Measurements from ENCODE around the gene LAYN. TPM values are rescaled to one million over a fixed set of nuclear protein-coding genes. Genes with fewer than 3 reads are reported as not detected.

Gene LAYN
- total and polyA plus RNA-seq, 2 of the 13 experiments (the other 11 are each of a cell fraction or from before 2014, with no cell fraction given) = 0.17 TPM; not detected in 1

DNA sequence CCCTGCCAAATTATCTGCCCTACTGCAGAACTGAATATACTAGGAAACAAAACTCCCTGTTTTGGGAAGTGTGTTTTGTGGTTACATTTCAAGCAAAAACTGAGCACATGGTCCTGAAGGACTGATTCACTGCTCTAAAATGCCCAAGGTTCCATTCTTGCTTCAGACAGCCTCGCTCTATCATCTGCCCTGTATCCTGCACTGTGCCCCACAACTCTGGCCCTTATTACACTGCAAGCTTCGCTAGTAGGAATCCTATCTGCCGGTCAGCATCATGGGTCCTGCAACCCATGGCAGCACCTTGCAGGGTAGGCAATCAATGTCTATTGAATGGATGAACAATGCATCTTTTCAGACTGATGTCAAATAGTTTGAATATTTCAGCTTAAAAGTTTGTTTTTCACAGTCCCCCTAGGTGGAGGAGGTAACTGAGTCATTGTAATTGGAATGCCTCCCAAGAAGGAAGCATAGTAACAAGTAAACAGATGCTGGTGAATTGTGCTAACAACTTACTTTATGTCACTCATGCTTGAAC, 21.3 kb downstream of the LAYN start (continued):
- TF ChIP-seq, protein P1, sequence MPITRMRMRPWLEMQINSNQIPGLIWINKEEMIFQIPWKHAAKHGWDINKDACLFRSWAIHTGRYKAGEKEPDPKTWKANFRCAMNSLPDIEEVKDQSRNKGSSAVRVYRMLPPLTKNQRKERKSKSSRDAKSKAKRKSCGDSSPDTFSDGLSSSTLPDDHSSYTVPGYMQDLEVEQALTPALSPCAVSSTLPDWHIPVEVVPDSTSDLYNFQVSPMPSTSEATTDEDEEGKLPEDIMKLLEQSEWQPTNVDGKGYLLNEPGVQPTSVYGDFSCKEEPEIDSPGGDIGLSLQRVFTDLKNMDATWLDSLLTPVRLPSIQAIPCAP (CRISPR knock-in tag; IDR thresholded peaks at IDR 0.05; ENCODE audit: low read depth) = no peak
- TF ChIP-seq RBM22 (optimal IDR thresholded peaks at IDR 0.05; ENCODE audit: low read length) = no peak

DNA sequence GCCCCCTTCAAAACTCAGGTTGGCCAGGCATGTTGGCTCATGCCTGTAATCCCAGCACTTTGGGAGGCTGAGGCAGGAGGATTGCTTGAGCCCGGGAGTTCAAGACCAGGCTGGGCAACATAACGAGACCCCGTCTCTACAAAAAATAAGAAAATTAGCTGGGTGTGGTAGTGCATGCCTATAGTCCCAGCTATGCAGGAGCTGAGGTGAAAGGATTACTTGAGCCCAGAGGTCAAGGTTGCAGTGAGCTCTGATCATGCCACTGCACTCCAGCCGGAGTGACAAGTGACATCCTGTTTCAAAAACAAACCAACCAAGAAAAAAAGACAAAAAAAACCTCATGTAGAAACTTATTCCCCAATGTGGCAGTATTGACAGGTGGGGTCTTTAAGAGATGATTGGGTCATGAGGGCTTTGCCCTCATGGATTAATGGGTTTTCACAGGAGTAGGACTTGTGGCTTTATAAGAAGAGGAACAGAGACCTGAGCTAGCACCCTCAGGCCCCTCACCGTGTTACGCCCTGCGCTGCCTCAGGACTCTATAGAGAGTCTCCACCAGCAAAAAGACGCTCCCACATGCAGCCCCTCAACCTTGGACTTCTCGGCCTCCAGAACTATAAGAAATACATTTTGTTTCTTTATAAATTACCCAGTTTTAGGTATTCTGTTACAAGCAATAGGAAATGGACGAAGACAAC, 22.3 kb downstream of the LAYN start:
- Histone ChIP-seq H3K9ac (ENCODE audit: insufficient read depth, low read depth, low read length) (no peak overlapping the region), H3K9me3 (ENCODE audit: low read length) (no peaks in the 10 kb centered on the region), H3K27me3 (ENCODE audit: control insufficient read depth in 1 of 2, insufficient read depth in 2 of 2, low read length in 2 of 2) (no peaks in the 10 kb centered on the region), H2AFZ (ENCODE audit: low read length) (no peak overlapping the region), H4K20me1 (ENCODE audit: insufficient read depth, low read length) (no peaks in the 10 kb centered on the region), H3K4me2 (ENCODE audit: low read depth, low read length) (peak overlapping the region; percentile 25), H3K4me3 (replicated peaks in 1 of 3; ENCODE audit: insufficient read depth in 1 of 3, low read depth in 2 of 3, low read length in 3 of 3) (no peak overlapping the region; a peak in 1 of 6 replicates), H3K36me3 (replicated peaks in 1 of 2; ENCODE audit: control insufficient read depth in 1 of 2, insufficient read depth in 2 of 2, low read length in 2 of 2) (no peaks in the 10 kb centered on the region), H3K79me2 (ENCODE audit: insufficient read depth, low read length) (no peaks in the 10 kb centered on the region), H3K27ac (ENCODE audit: extremely low read length, insufficient read depth, low read length) (no peak overlapping the region), H3K4me1 (ENCODE audit: insufficient read depth, low read length) (peaks cover 56% of the 10 kb centered on the region)
- in situ Hi-C loops (cut with HindIII; ENCODE audit: extremely low pct_ligation_motif_present, low pct_unique_long_range_greater_than_20kb) (no loop called here), intact Hi-C loops (cut with micrococcal nuclease; ENCODE audit: unreplicated experiment) (loop anchor here (5.0 kb wide), 1 partner anchor 111 kb away; no protein-coding TSS in a partner anchor)
- peak; percentile 51 for DNase-seq (ENCODE audit: low spot score)
- ChIA-PET POLR2A (interaction anchor here (1.3 kb wide), 1 partner anchor 10 kb away, joined by 3 read pairs; no protein-coding TSS in a partner anchor), CTCF (ENCODE audit: low intra/inter-chr PET ratio, low total read pairs) (no interaction called here)
- ATAC-seq = peak; percentile 69
- peak; percentile 66 for FAIRE-seq
- WGBS (ENCODE audit: low lambda C conversion rate) = 33% methylated on average over 10 of the region's 10 CpGs
- BruUV-seq (replicated peaks) = no TSS peak
- TF ChIP-seq CEBPB (IDR thresholded peaks at IDR 0.05; ENCODE audit: borderline replicate concordance, low read depth, low read length) (no peak), ZNF20 (CRISPR knock-in tag; IDR thresholded peaks at IDR 0.05) (no peak), RARA (CRISPR knock-in tag; IDR thresholded peaks at IDR 0.05) (peak; percentile 70), EEA1 (CRISPR knock-in tag; IDR thresholded peaks at IDR 0.05; ENCODE audit: borderline replicate concordance) (no peak), ZNF605 (CRISPR knock-in tag; IDR thresholded peaks at IDR 0.05) (no peak), GTF2F1 (IDR thresholded peaks at IDR 0.05; ENCODE audit: low read length) (no peak), ZMYM3 (CRISPR knock-in tag; IDR thresholded peaks at IDR 0.05) (no peak), JUND (CRISPR knock-in tag; IDR thresholded peaks at IDR 0.05) (no peak), PHB2 (IDR thresholded peaks at IDR 0.05; ENCODE audit: partially characterized antibody) (no peak)
- TF ChIP-seq, protein P2, sequence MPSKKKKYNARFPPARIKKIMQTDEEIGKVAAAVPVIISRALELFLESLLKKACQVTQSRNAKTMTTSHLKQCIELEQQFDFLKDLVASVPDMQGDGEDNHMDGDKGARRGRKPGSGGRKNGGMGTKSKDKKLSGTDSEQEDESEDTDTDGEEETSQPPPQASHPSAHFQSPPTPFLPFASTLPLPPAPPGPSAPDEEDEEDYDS (CRISPR knock-in tag; IDR thresholded peaks at IDR 0.05) = no peak
- TF ChIP-seq, protein P3, sequence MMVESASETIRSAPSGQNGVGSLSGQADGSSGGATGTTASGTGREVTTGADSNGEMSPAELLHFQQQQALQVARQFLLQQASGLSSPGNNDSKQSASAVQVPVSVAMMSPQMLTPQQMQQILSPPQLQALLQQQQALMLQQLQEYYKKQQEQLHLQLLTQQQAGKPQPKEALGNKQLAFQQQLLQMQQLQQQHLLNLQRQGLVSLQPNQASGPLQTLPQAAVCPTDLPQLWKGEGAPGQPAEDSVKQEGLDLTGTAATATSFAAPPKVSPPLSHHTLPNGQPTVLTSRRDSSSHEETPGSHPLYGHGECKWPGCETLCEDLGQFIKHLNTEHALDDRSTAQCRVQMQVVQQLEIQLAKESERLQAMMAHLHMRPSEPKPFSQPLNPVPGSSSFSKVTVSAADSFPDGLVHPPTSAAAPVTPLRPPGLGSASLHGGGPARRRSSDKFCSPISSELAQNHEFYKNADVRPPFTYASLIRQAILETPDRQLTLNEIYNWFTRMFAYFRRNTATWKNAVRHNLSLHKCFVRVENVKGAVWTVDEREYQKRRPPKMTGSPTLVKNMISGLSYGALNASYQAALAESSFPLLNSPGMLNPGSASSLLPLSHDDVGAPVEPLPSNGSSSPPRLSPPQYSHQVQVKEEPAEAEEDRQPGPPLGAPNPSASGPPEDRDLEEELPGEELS (CRISPR knock-in tag; IDR thresholded peaks at IDR 0.05) = peak; percentile 35; the same call in 1 of the 2 replicates
- TF ChIP-seq, protein P4, sequence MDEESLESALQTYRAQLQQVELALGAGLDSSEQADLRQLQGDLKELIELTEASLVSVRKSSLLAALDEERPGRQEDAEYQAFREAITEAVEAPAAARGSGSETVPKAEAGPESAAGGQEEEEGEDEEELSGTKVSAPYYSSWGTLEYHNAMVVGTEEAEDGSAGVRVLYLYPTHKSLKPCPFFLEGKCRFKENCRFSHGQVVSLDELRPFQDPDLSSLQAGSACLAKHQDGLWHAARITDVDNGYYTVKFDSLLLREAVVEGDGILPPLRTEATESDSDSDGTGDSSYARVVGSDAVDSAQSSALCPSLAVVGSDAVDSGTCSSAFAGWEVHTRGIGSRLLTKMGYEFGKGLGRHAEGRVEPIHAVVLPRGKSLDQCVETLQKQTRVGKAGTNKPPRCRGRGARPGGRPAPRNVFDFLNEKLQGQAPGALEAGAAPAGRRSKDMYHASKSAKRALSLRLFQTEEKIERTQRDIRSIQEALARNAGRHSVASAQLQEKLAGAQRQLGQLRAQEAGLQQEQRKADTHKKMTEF (CRISPR knock-in tag; IDR thresholded peaks at IDR 0.05) = peak; percentile 16; the same call in 1 of the 2 replicates
- TF ChIP-seq, protein P5, sequence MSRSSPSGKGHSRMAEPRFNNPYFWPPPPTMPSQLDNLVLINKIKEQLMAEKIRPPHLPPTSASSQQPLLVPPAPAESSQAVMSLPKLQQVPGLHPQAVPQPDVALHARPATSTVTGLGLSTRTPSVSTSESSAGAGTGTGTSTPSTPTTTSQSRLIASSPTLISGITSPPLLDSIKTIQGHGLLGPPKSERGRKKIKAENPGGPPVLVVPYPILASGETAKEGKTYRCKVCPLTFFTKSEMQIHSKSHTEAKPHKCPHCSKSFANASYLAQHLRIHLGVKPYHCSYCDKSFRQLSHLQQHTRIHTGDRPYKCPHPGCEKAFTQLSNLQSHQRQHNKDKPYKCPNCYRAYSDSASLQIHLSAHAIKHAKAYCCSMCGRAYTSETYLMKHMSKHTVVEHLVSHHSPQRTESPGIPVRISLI (CRISPR knock-in tag; IDR thresholded peaks at IDR 0.05; ENCODE audit: borderline replicate concordance) = peak; percentile 37; the same call in 1 of the 2 replicates
- TF ChIP-seq, protein P6, sequence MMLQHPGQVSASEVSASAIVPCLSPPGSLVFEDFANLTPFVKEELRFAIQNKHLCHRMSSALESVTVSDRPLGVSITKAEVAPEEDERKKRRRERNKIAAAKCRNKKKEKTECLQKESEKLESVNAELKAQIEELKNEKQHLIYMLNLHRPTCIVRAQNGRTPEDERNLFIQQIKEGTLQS (CRISPR knock-in tag; IDR thresholded peaks at IDR 0.05) = no peak
